Neural progenitor cell (in vitro differentiated cells): ENCODE data around the gene SIRT1. TPM values are rescaled to one million over a fixed set of nuclear protein-coding genes. Genes with fewer than 3 reads are reported as not detected.

Experiments
- DNase-seq: peaks from one replicate; pipeline ENCODE4 v3.0.0-alpha.2; 2016; ENCODE audit warnings: low spot score
- H2AFZ ChIP-seq: fragments of 200-600 bp; sonication (generic); replicated peaks from 2 replicates; pipeline ENCODE4 v1.6.1; 2016; ENCODE audit warnings: antibody characterized with exemption
- H3F3A ChIP-seq: fragments of 200-600 bp; sonication (generic); 2 replicates; pipeline ENCODE4 v1.6.1; 2016; ENCODE audit warnings: antibody characterized with exemption, low read depth
- H3K27ac ChIP-seq: fragments of 200-600 bp; sonication (generic); 2 replicates; pipeline ENCODE4 v1.5.1; 2016; ENCODE audit warnings: mild to moderate bottlenecking
- H3K27me3 ChIP-seq: fragments of 200-600 bp; sonication (generic); 2 replicates; pipeline ENCODE4 v1.6.1; 2016; ENCODE audit warnings: mild to moderate bottlenecking, moderate library complexity
- H3K36me3 ChIP-seq: fragments of 200-600 bp; sonication (generic); 2 replicates; pipeline ENCODE4 v1.5.1; 2016
- H3K4me1 ChIP-seq: fragments of 200-600 bp; sonication (generic); 2 replicates; pipeline ENCODE4 v1.6.1; 2016; ENCODE audit warnings: mixed run types
- H3K4me2 ChIP-seq: fragments of 200-600 bp; sonication (generic); 2 replicates; pipeline ENCODE4 v1.6.1; 2016
- H3K4me3 ChIP-seq: fragments of 200-600 bp; sonication (generic); 2 replicates; pipeline ENCODE4 v1.5.1; 2016
- H3K79me2 ChIP-seq: fragments of 200-600 bp; sonication (generic); 2 replicates; pipeline ENCODE4 v1.6.1; 2016; ENCODE audit warnings: low read depth
- H3K9ac ChIP-seq: fragments of 200-600 bp; sonication (generic); 2 replicates; pipeline ENCODE4 v1.6.1; 2016
- H3K9me3 ChIP-seq: fragments of 200-600 bp; sonication (generic); 2 replicates; pipeline ENCODE4 v1.5.1; 2016; ENCODE audit warnings: low read depth
- H4K20me1 ChIP-seq: fragments of 200-600 bp; sonication (generic); 2 replicates; pipeline ENCODE4 v1.6.1; 2016; ENCODE audit warnings: low read depth
- H3K27ac Mint-ChIP-seq: 3 replicates; pipeline ENCODE4 v1.8.0; 2021; ENCODE audit warnings: mixed read lengths
- H3K27me3 Mint-ChIP-seq: 2 replicates; pipeline ENCODE4 v1.8.0; 2022; ENCODE audit warnings: low read depth, mild to moderate bottlenecking, inconsistent platforms, moderate library complexity, mixed read lengths; ENCODE audit not compliant: insufficient read depth
- H3K36me3 Mint-ChIP-seq: 3 replicates; pipeline ENCODE4 v1.8.0; 2021; ENCODE audit warnings: mixed read lengths
- H3K4me1 Mint-ChIP-seq: 3 replicates; pipeline ENCODE4 v1.8.0; 2021; ENCODE audit warnings: mixed read lengths
- H3K4me3 Mint-ChIP-seq: 3 replicates; pipeline ENCODE4 v1.8.0; 2021; ENCODE audit warnings: mild to moderate bottlenecking, moderate library complexity, mixed read lengths
- H3K9me3 Mint-ChIP-seq: 3 replicates; pipeline ENCODE4 v1.8.0; 2020; ENCODE audit warnings: mixed read lengths
- CTCF ChIP-seq: fragments of 200-600 bp; sonication (generic); IDR thresholded peaks from 2 replicates; pipeline ENCODE4 v1.5.1; 2017; ENCODE audit warnings: antibody characterized with exemption, mild to moderate bottlenecking
- EZH2 ChIP-seq: fragments of 200-600 bp; sonication (generic); IDR thresholded peaks from 2 replicates; pipeline ENCODE4 v1.6.1; 2017; ENCODE audit warnings: antibody characterized with exemption, mild to moderate bottlenecking, moderate library complexity
- EZH2phosphoT487 ChIP-seq: fragments of 200-600 bp; sonication (generic); IDR thresholded peaks from 2 replicates; pipeline ENCODE4 v1.6.1; 2017; ENCODE audit warnings: antibody characterized with exemption
- total RNA-seq: library from RNA; depleted of rRNA; stranded (reverse); fragments of >200 nt; gene quantifications from 2 replicates; pipeline ENCODE4 v1.2.3, GENCODE V29; 2015; ENCODE audit warnings: low replicate concordance

SIRT1 gene
- total RNA-seq, 1 donor from 2014 or later: 48.5 TPM

- no peak for TF ChIP-seq EZH2phosphoT487
- no peak for TF ChIP-seq CTCF
- TF ChIP-seq EZH2: no peak
- Histone ChIP-seq H3K4me3 (no peak overlapping the region), H3K4me2 (no peak overlapping the region), H3K9ac (no peak overlapping the region), H3K4me1 (no peaks in the 10 kb centered on the region), H3K27me3 (no peaks in the 10 kb centered on the region), H3F3A (no peaks in the 10 kb centered on the region), H3K36me3 (no peaks in the 10 kb centered on the region), H2AFZ (no peak overlapping the region), H3K27ac (no peak overlapping the region), H3K9me3 (no peaks in the 10 kb centered on the region), H3K79me2 (no peaks in the 10 kb centered on the region), H4K20me1 (no peaks in the 10 kb centered on the region)
- H3K4me3 Mint-ChIP-seq: no peak overlapping the region
- peaks cover 2% of the 10 kb centered on the region for H3K4me1 Mint-ChIP-seq
- peaks cover 13% of the 10 kb centered on the region for H3K9me3 Mint-ChIP-seq
- no peaks in the 10 kb centered on the region for H3K36me3 Mint-ChIP-seq
- peaks cover 2% of the 10 kb centered on the region for H3K27me3 Mint-ChIP-seq
- no peak overlapping the region for H3K27ac Mint-ChIP-seq
- no peak for DNase-seq
Observed at GRCh38 chr10:67843284-67843683, 41.2 kb upstream of the SIRT1 start.

- H4K20me1 ChIP-seq: no peaks in the 10 kb centered on the region
- no peaks in the 10 kb centered on the region for H3K36me3 ChIP-seq
- peak overlapping the region; percentile 89 for H2AFZ ChIP-seq
- no peaks in the 10 kb centered on the region for H3K4me1 ChIP-seq
- peak; percentile 92 for DNase-seq
- peaks cover 6% of the 10 kb centered on the region for H3K4me1 Mint-ChIP-seq
- H3K27me3 ChIP-seq: no peaks in the 10 kb centered on the region
- H3K9me3 ChIP-seq: no peaks in the 10 kb centered on the region
- no peak overlapping the region for H3K27ac ChIP-seq
- H3K9ac ChIP-seq: peak overlapping the region; percentile 84
- peak overlapping the region; percentile 98 for H3K4me3 Mint-ChIP-seq
- peaks cover 8% of the 10 kb centered on the region for H3K79me2 ChIP-seq
- H3K27me3 Mint-ChIP-seq: peaks cover 4% of the 10 kb centered on the region
- H3K4me3 ChIP-seq: peak overlapping the region; percentile 66
- peak overlapping the region; percentile 89 for H3K4me2 ChIP-seq
- H3F3A ChIP-seq: no peaks in the 10 kb centered on the region
- no peak for TF ChIP-seq EZH2phosphoT487
- TF ChIP-seq EZH2: no peak
- TF ChIP-seq CTCF: no peak
- H3K36me3 Mint-ChIP-seq: no peaks in the 10 kb centered on the region
- H3K27ac Mint-ChIP-seq: peak overlapping the region; percentile 98
- H3K9me3 Mint-ChIP-seq: peaks cover 2% of the 10 kb centered on the region
Observed at GRCh38 chr10:67849331-67850011, 35.0 kb upstream of the SIRT1 start.

DNA sequence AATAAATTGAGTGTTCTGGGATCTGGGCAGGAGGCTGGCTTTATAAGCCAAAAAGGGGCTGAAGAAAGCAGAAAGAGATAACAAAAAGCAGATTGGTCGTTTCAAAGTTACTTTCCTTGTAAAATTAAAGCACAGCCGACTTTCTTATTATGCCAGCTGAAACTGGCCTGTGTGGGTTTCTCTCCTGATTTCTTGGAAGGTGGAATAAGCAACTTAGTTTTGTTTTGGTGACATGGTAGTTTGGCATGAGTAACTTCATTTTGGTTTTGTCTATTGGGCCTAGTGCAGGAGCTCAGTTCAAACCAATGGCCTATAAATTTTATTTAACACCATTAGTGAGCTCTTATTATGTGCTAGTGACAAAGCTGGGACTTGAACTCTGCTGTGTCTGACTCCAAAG is 33.3 kb upstream of the SIRT1 start:
- Histone ChIP-seq H3K27ac (no peak overlapping the region), H3K27me3 (no peaks in the 10 kb centered on the region), H3K79me2 (peaks cover 8% of the 10 kb centered on the region), H4K20me1 (no peaks in the 10 kb centered on the region), H3K4me2 (no peak overlapping the region), H3K36me3 (no peaks in the 10 kb centered on the region), H3F3A (no peaks in the 10 kb centered on the region), H3K9ac (no peak overlapping the region), H3K4me1 (no peaks in the 10 kb centered on the region), H2AFZ (no peak overlapping the region), H3K9me3 (no peaks in the 10 kb centered on the region), H3K4me3 (no peak overlapping the region)
- H3K27me3 Mint-ChIP-seq: peaks cover 10% of the 10 kb centered on the region
- H3K36me3 Mint-ChIP-seq: no peaks in the 10 kb centered on the region
- H3K4me1 Mint-ChIP-seq: peaks cover 4% of the 10 kb centered on the region
- TF ChIP-seq CTCF: no peak
- no peak for TF ChIP-seq EZH2
- TF ChIP-seq EZH2phosphoT487: no peak
- peaks cover 2% of the 10 kb centered on the region for H3K9me3 Mint-ChIP-seq
- DNase-seq: no peak
- no peak overlapping the region for H3K27ac Mint-ChIP-seq
- H3K4me3 Mint-ChIP-seq: peak overlapping the region; percentile 41
